ENCODE data around the gene TMEM126A.

TMEM126A gene

DNA sequence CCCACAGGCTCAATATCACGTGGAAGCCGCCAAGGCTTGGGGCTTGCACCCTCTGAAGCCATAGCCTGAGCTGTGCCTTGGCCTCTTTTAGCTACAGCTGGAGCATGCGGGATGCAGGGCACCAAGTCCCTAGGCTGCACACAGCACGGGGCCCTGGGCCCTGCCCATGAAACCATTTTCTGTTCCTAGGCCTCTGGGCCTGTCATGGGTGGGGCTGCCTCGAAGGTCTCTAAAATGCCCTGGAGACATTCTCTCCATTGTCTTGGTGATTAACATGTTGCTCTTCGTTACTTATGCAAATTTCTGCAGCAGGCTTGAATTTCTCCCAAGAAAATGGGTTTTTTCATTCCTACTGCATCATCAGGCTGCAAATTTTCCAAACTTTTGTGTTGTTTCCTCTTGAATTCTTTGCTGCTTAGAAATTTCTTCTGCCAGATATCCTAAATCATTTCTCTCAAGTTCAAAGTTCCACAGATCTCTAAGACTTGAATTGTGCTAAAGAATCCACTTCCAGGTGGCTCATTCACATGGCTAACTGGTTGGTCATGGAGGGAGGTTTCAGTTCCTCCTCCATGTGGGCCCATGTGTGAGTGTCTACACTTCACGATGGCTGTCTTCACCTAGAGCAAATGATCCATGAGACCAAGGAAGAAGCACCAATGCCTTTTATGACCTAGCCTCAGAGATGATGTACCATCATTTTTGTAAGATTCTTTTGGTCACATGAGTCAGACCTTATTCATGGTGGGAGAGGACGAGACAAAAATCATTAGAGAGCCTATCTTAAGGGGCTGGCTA, 24.5 kb downstream of the TMEM126A start:
- Histone ChIP-seq H3K9ac (ENCODE audit: low read length) (no peak overlapping the region), H3K27ac (ENCODE audit: low read length) (no peak overlapping the region), H3K4me3 (ENCODE audit: low read length) (no peak overlapping the region), H3K9me3 (replicated peaks; ENCODE audit: insufficient read depth, low read length) (no peaks in the 10 kb centered on the region), H3K9me2 (replicated peaks; ENCODE audit: insufficient read depth, low read length) (no peaks in the 10 kb centered on the region), H3K4me1 (ENCODE audit: low read length) (no peaks in the 10 kb centered on the region), H2AFZ (ENCODE audit: low read length) (no peak overlapping the region), H3K27me3 (replicated peaks; ENCODE audit: insufficient read depth, low read length) (no peaks in the 10 kb centered on the region), H3K4me2 (ENCODE audit: low read depth, low read length) (no peak overlapping the region), H3K79me2 (ENCODE audit: low read length) (no peaks in the 10 kb centered on the region), H3K36me3 (replicated peaks; ENCODE audit: insufficient read depth, low read length) (no peaks in the 10 kb centered on the region), H4K20me1 (ENCODE audit: insufficient read depth, low read length) (no peaks in the 10 kb centered on the region), H3F3A (ENCODE audit: insufficient read depth, low read length) (no peaks in the 10 kb centered on the region)
- no peak for TF ChIP-seq EZH2 (optimal IDR thresholded peaks at IDR 0.05; ENCODE audit: low read depth, low read length)
- DNase-seq, result no peak

GRCh38 chr11:85673393-85673792, 25.6 kb downstream of the TMEM126A start:
- no peak for DNase-seq
- no peak overlapping the region for H3K27ac ChIP-seq (ENCODE audit: low read length)
- no peak overlapping the region for H3K4me2 ChIP-seq (ENCODE audit: low read depth, low read length)
- TF ChIP-seq, protein P1, sequence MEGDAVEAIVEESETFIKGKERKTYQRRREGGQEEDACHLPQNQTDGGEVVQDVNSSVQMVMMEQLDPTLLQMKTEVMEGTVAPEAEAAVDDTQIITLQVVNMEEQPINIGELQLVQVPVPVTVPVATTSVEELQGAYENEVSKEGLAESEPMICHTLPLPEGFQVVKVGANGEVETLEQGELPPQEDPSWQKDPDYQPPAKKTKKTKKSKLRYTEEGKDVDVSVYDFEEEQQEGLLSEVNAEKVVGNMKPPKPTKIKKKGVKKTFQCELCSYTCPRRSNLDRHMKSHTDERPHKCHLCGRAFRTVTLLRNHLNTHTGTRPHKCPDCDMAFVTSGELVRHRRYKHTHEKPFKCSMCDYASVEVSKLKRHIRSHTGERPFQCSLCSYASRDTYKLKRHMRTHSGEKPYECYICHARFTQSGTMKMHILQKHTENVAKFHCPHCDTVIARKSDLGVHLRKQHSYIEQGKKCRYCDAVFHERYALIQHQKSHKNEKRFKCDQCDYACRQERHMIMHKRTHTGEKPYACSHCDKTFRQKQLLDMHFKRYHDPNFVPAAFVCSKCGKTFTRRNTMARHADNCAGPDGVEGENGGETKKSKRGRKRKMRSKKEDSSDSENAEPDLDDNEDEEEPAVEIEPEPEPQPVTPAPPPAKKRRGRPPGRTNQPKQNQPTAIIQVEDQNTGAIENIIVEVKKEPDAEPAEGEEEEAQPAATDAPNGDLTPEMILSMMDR (IDR thresholded peaks at IDR 0.05; ENCODE audit: low read length), result no peak
- H3K9me2 ChIP-seq (replicated peaks; ENCODE audit: insufficient read depth, low read length), result no peaks in the 10 kb centered on the region
- no peak overlapping the region for H2AFZ ChIP-seq (ENCODE audit: low read length)
- H3K4me1 ChIP-seq (ENCODE audit: low read length), result no peaks in the 10 kb centered on the region
- H3K36me3 ChIP-seq (replicated peaks; ENCODE audit: insufficient read depth, low read length), result no peaks in the 10 kb centered on the region
- H4K20me1 ChIP-seq (ENCODE audit: insufficient read depth, low read length), result no peaks in the 10 kb centered on the region
- H3K79me2 ChIP-seq (ENCODE audit: low read length), result no peaks in the 10 kb centered on the region
- no peak overlapping the region for H3K9ac ChIP-seq (ENCODE audit: low read length)
- H3K4me3 ChIP-seq (ENCODE audit: low read length), result no peak overlapping the region
- H3F3A ChIP-seq (ENCODE audit: insufficient read depth, low read length), result no peaks in the 10 kb centered on the region
- H3K27me3 ChIP-seq (replicated peaks; ENCODE audit: insufficient read depth, low read length), result no peaks in the 10 kb centered on the region
- H3K9me3 ChIP-seq (replicated peaks; ENCODE audit: insufficient read depth, low read length), result no peaks in the 10 kb centered on the region

DNA sequence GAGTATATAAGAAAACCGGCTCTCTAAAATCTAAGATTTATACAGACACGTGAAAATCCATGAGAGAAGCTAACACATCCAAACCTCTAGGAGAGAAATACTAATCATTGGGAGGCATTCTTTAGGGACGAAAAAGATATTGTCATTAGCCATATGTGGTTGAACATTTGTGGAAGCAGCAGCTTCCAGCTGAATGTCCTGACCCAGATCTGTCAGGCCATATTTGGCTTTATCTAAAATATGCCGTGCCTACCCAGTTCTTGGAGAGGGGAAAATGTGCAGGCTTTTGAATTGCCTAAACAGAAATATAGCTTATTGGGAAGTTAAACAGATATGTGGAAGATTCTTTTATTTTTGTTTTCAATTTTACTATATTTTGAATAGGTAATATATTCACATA, 31.8 kb downstream of the TMEM126A start:
- no peak for TF ChIP-seq EZH2phosphoT487 (IDR thresholded peaks at IDR 0.05; ENCODE audit: low read length)
- TF ChIP-seq, protein P1 (IDR thresholded peaks at IDR 0.05; ENCODE audit: low read length), result no peak
- TF ChIP-seq EZH2 (optimal IDR thresholded peaks at IDR 0.05; ENCODE audit: low read depth, low read length), result no peak
- Histone ChIP-seq H3K9me2 (replicated peaks; ENCODE audit: insufficient read depth, low read length) (no peaks in the 10 kb centered on the region), H2AFZ (ENCODE audit: low read length) (no peak overlapping the region), H3K27me3 (replicated peaks; ENCODE audit: insufficient read depth, low read length) (no peaks in the 10 kb centered on the region), H3K4me2 (ENCODE audit: low read depth, low read length) (no peak overlapping the region), H3K4me3 (ENCODE audit: low read length) (no peak overlapping the region), H3K9ac (ENCODE audit: low read length) (no peak overlapping the region), H3K27ac (ENCODE audit: low read length) (no peak overlapping the region), H3K79me2 (ENCODE audit: low read length) (no peaks in the 10 kb centered on the region), H3K9me3 (replicated peaks; ENCODE audit: insufficient read depth, low read length) (no peaks in the 10 kb centered on the region), H4K20me1 (ENCODE audit: insufficient read depth, low read length) (no peaks in the 10 kb centered on the region), H3K4me1 (ENCODE audit: low read length) (no peaks in the 10 kb centered on the region), H3K36me3 (replicated peaks; ENCODE audit: insufficient read depth, low read length) (no peaks in the 10 kb centered on the region), H3F3A (ENCODE audit: insufficient read depth, low read length) (no peaks in the 10 kb centered on the region)
- no peak for DNase-seq

DNA sequence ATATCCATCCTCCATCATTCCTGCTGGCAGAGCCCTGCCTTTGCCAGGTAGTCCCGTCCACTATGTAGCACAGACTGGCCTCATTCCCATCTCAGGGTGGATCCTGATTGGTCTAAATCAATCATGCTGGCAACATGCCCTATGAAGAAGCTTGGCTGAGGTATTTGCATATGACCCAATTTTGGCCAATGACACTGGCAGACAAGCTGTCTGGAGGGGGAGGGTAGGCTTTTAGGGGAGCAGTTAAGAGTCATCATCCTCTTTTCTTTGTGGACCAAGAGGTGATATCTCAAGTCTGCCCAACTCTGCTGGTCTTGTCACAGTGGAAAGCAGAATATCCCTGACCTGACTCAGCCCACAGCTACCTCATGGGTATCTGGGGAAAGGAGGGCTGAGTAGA, 33.1 kb downstream of the TMEM126A start:
- Histone ChIP-seq H4K20me1 (ENCODE audit: insufficient read depth, low read length) (no peaks in the 10 kb centered on the region), H3K27me3 (replicated peaks; ENCODE audit: insufficient read depth, low read length) (no peaks in the 10 kb centered on the region), H3K36me3 (replicated peaks; ENCODE audit: insufficient read depth, low read length) (no peaks in the 10 kb centered on the region), H3K27ac (ENCODE audit: low read length) (no peak overlapping the region), H3K4me3 (ENCODE audit: low read length) (no peak overlapping the region), H3F3A (ENCODE audit: insufficient read depth, low read length) (no peaks in the 10 kb centered on the region), H3K4me2 (ENCODE audit: low read depth, low read length) (no peak overlapping the region), H2AFZ (ENCODE audit: low read length) (no peak overlapping the region), H3K9ac (ENCODE audit: low read length) (no peak overlapping the region), H3K79me2 (ENCODE audit: low read length) (no peaks in the 10 kb centered on the region), H3K9me3 (replicated peaks; ENCODE audit: insufficient read depth, low read length) (no peaks in the 10 kb centered on the region), H3K9me2 (replicated peaks; ENCODE audit: insufficient read depth, low read length) (no peaks in the 10 kb centered on the region), H3K4me1 (ENCODE audit: low read length) (no peaks in the 10 kb centered on the region)
- DNase-seq, result no peak
- TF ChIP-seq, protein P1 (IDR thresholded peaks at IDR 0.05; ENCODE audit: low read length), result no peak
- no peak for TF ChIP-seq EZH2phosphoT487 (IDR thresholded peaks at IDR 0.05; ENCODE audit: low read length)
- TF ChIP-seq EZH2 (optimal IDR thresholded peaks at IDR 0.05; ENCODE audit: low read depth, low read length), result no peak

Data from MM.1S (cell line).